Kidney (tissue), 14 donors: Measurements from ENCODE around the gene CRHR1. TPM values are rescaled to one million over a fixed set of nuclear protein-coding genes. Genes with fewer than 3 reads are reported as not detected.

Experiments used
- DNase-seq, 5 donors: peaks; one replicate each; pipeline ENCODE4 v3.0.0-alpha.2; 2013 to 2020
- FAIRE-seq: peaks from 2 replicates; lab custom pipeline; 2012; peaks lifted over from hg19 to GRCh38; lab: Jason Lieb, UNC
- H3K27ac ChIP-seq, 2 donors: one replicate each; pipeline ENCODE4 v1.7.0; 2013; ENCODE audit warnings: low read depth in 2 of 2, low read length in 2 of 2, inconsistent platforms in 1 of 2
- H3K27me3 ChIP-seq: one replicate; pipeline ENCODE4 v1.7.1; 2013; ENCODE audit warnings: low read length, inconsistent platforms; ENCODE audit not compliant: control insufficient read depth, insufficient read depth
- H3K36me3 ChIP-seq, 3 donors: one replicate each; pipeline versions ENCODE4 v1.7.0 to v1.7.1; 2013; ENCODE audit warnings: low read length in 3 of 3, control low read depth in 1 of 3, inconsistent platforms in 1 of 3; ENCODE audit not compliant: insufficient read depth in 3 of 3, control insufficient read depth in 2 of 3
- H3K4me1 ChIP-seq, 3 donors: one replicate each; pipeline versions ENCODE4 v1.7.0 to v1.7.1; 2013; ENCODE audit warnings: low read length in 3 of 3, inconsistent platforms in 1 of 3, low read depth in 1 of 3; ENCODE audit not compliant: control insufficient read depth in 2 of 3, insufficient read depth in 2 of 3
- H3K4me3 ChIP-seq, 3 donors: one replicate each; pipeline versions ENCODE4 v1.7.0 to v1.8.1; 2013; ENCODE audit warnings: low read length in 3 of 3, control low read depth in 1 of 3, inconsistent platforms in 1 of 3
- H3K9ac ChIP-seq, 3 donors: one replicate each; pipeline versions ENCODE4 v1.7.0 to v1.7.1; 2013; ENCODE audit warnings: low read length in 3 of 3, control low read depth in 1 of 3, inconsistent platforms in 1 of 3
- H3K9me3 ChIP-seq, 3 donors: one replicate each; pipeline versions ENCODE4 v1.7.0 to v1.7.1; 2013; ENCODE audit warnings: low read length in 3 of 3, control low read depth in 1 of 3, inconsistent platforms in 1 of 3; ENCODE audit not compliant: control insufficient read depth in 2 of 3, insufficient read depth in 1 of 3
- CTCF ChIP-seq: IDR thresholded peaks from 3 replicates; pipeline ENCODE4 v1.5.1; 2012; ENCODE audit warnings: mild to moderate bottlenecking, moderate library complexity, borderline replicate concordance; ENCODE audit not compliant: insufficient read depth; ENCODE audit errors: extremely low read depth
- intact Hi-C: fragments of 100-400 bp; cut with DNase I; formaldehyde crosslinking; loops from one replicate; pipeline ENCODE4 v1.11.1; 2022
- polyA plus RNA-seq: library from polyadenylated mRNA; stranded (reverse); fragments of 350-450 nt; fragmentation: Illumina TruSeq; extraction: RNeasy Lipid Tissue Mini Kit (QIAGEN cat#74804); gene quantifications from one replicate; pipeline ENCODE4 v1.2.3, GENCODE V29; 2014; ENCODE audit warnings: low read depth, low replicate concordance; ENCODE audit not compliant: insufficient read depth
- total RNA-seq: library from RNA; stranded (reverse); fragmentation: NEBNext Ultra II Directional; extraction: Animal tissue kit (Norgen Biotek cat#: 25700); gene quantifications from one replicate; pipeline ENCODE4 v1.2.1, GENCODE V29; 2021
- donor health status: control.
- donor health status: control.
- donor health status: control.
- donor health status: control.
- donor health status: control.
- donor health status: DM: yes; HTN: yes; CAD: no.
- donor health status: Normal renal cell carcinoma (clear cell type).

CRHR1 gene
- total and polyA plus RNA-seq, 2 donors from 2014 or later = not detected

- intact Hi-C loops = no loop called here
- FAIRE-seq = no peak
- H3K36me3 ChIP-seq = no peaks in the 10 kb centered on the region
These were observed 41.7 kb downstream of the CRHR1 start for GRCh38 chr17:45825792-45826191.

GRCh38 chr17:45826919-45827588 is 42.9 kb downstream of the CRHR1 start:
- no peak for FAIRE-seq
- DNase-seq = no peak
- Histone ChIP-seq H3K36me3 (no peaks in the 10 kb centered on the region), H3K9ac (no peak overlapping the region), H3K9me3 (no peaks in the 10 kb centered on the region), H3K4me1 (no peaks in the 10 kb centered on the region), H3K4me3 (no peak overlapping the region), H3K27me3 (no peaks in the 10 kb centered on the region), H3K27ac (no peak overlapping the region)
- no peak for TF ChIP-seq CTCF
- intact Hi-C loops = no loop called here

More at GRCh38 chr17:45825792-45826191, 41.7 kb downstream of the CRHR1 start:
- Histone ChIP-seq H3K9me3 (no peaks in the 10 kb centered on the region), H3K27me3 (no peaks in the 10 kb centered on the region), H3K4me3 (no peak overlapping the region), H3K27ac (no peak overlapping the region), H3K9ac (no peak overlapping the region), H3K4me1 (no peaks in the 10 kb centered on the region)
- TF ChIP-seq CTCF = no peak
- no peak for DNase-seq

GRCh38 chr17:45828171-45828570 is 44.1 kb downstream of the CRHR1 start:
- FAIRE-seq = no peak

More at GRCh38 chr17:45828171-45828570, 44.1 kb downstream of the CRHR1 start:
- H3K9me3 ChIP-seq = no peaks in the 10 kb centered on the region
- H3K36me3 ChIP-seq = no peaks in the 10 kb centered on the region
- no peak overlapping the region for H3K4me3 ChIP-seq
- intact Hi-C loops = no loop called here
- no peaks in the 10 kb centered on the region for H3K4me1 ChIP-seq
- H3K27me3 ChIP-seq = no peaks in the 10 kb centered on the region
- no peak for TF ChIP-seq CTCF
- DNase-seq = no peak
- no peak overlapping the region for H3K27ac ChIP-seq
- no peak overlapping the region for H3K9ac ChIP-seq
